IMR-90 (cell line): ENCODE measurements around the gene PPL. TPM values are rescaled to one million over a fixed set of nuclear protein-coding genes. Genes with fewer than 3 reads are reported as not detected.

Experiments
- ATAC-seq: fragments of 200-7000 bp; cut with Tn5 transposase; 2 replicates; pipeline ENCODE4 v1.9.1; 2020; ENCODE audit warnings: low read depth, mild to moderate bottlenecking, moderate library complexity
- BruUV-seq: library from RNA; stranded (reverse); fragments of 400-500 nt; replicated peaks from 2 replicates; lab custom pipeline; 2021; lab: Mats Ljungman, UMichigan
- CTCF ChIA-PET: fragments of 300-600 bp; formaldehyde crosslinking; extraction: SDS; loops from one replicate; lab custom pipeline; 2021; ENCODE audit warnings: antibody characterized with exemption; lab: Yijun Ruan, JAX
- POLR2A ChIA-PET: fragments of 300-600 bp; sonication (Branson Sonifier 250); formaldehyde crosslinking; loops from one replicate; lab custom pipeline; 2022; ENCODE audit warnings: antibody characterized with exemption; ENCODE audit not compliant: unreplicated experiment; lab: Charles Lee
- DNase-seq: peaks from one replicate; pipeline ENCODE4 v3.0.0; 2013
- H2AFZ ChIP-seq: replicated peaks from 2 replicates; pipeline ENCODE3; 2013; ENCODE audit warnings: low read length, mild to moderate bottlenecking; ENCODE audit not compliant: poor library complexity
- H2AK5ac ChIP-seq: 2 replicates; pipeline ENCODE4 v1.6.1; 2013; ENCODE audit warnings: low read depth, low read length, inconsistent platforms
- H2AK9ac ChIP-seq: replicated peaks from 2 replicates; pipeline ENCODE3; 2013; ENCODE audit warnings: mild to moderate bottlenecking, low read depth, low read length, moderate library complexity; ENCODE audit not compliant: poor library complexity
- H2BK120ac ChIP-seq: 2 replicates; pipeline ENCODE4 v1.6.1; 2013; ENCODE audit warnings: low read depth, low read length, inconsistent platforms
- H2BK15ac ChIP-seq: 3 replicates; pipeline ENCODE4 v1.6.1; 2013; ENCODE audit warnings: low read depth, low read length, inconsistent platforms
- H2BK20ac ChIP-seq: 2 replicates; pipeline ENCODE4 v1.6.1; 2013; ENCODE audit warnings: low read depth, mild to moderate bottlenecking, inconsistent platforms, low read length, moderate library complexity
- H2BK5ac ChIP-seq: 2 replicates; pipeline ENCODE4 v1.6.1; 2013; ENCODE audit warnings: mild to moderate bottlenecking, low read depth, low read length, inconsistent platforms; ENCODE audit not compliant: poor library complexity, severe bottlenecking
- H3K14ac ChIP-seq: replicated peaks from 2 replicates; pipeline ENCODE4 v1.6.1; 2013; ENCODE audit warnings: low read depth, low read length, inconsistent platforms
- H3K18ac ChIP-seq: 2 replicates; pipeline ENCODE4 v1.6.1; 2013; ENCODE audit warnings: low read depth, low read length, control low read depth
- H3K23ac ChIP-seq: 2 replicates; pipeline ENCODE4 v1.6.1; 2013; ENCODE audit warnings: low read depth, low read length, inconsistent platforms
- H3K27ac ChIP-seq: 2 replicates; pipeline ENCODE4 v1.5.1; 2013; ENCODE audit warnings: mild to moderate bottlenecking, control low read depth, low read length; ENCODE audit not compliant: insufficient read depth
- H3K27me3 ChIP-seq: 2 replicates; pipeline ENCODE4 v1.6.1; 2013; ENCODE audit warnings: low read length; ENCODE audit not compliant: control insufficient read depth, insufficient read depth
- H3K36me3 ChIP-seq: 2 replicates; pipeline ENCODE4 v1.6.1; 2013; ENCODE audit warnings: low read length, mixed read lengths; ENCODE audit not compliant: control insufficient read depth, insufficient read depth
- H3K4ac ChIP-seq: 2 replicates; pipeline ENCODE4 v1.6.1; 2013; ENCODE audit warnings: low read depth, low read length, inconsistent platforms
- H3K4me1 ChIP-seq: 2 replicates; pipeline ENCODE4 v1.6.1; 2013; ENCODE audit warnings: low read length, mixed read lengths; ENCODE audit not compliant: control insufficient read depth, insufficient read depth
- H3K4me2 ChIP-seq: 2 replicates; pipeline ENCODE4 v1.6.1; 2013; ENCODE audit warnings: low read depth, mild to moderate bottlenecking, control low read depth, low read length, moderate library complexity
- H3K4me3 ChIP-seq: 2 replicates; pipeline ENCODE4 v1.5.1; 2013; ENCODE audit warnings: low read depth, mild to moderate bottlenecking, control low read depth, low read length, moderate library complexity; ENCODE audit not compliant: insufficient read depth
- H3K56ac ChIP-seq: 2 replicates; pipeline ENCODE4 v1.6.1; 2013; ENCODE audit warnings: low read length, inconsistent platforms; ENCODE audit not compliant: insufficient read depth; ENCODE audit errors: extremely low read depth
- H3K79me1 ChIP-seq, 2 experiments: 2 replicates each; pipeline ENCODE4 v1.6.1; 2013; ENCODE audit warnings: low read length in 2 of 2, inconsistent platforms in 1 of 2, low read depth in 1 of 2
- H3K9ac ChIP-seq: 2 replicates; pipeline ENCODE4 v1.6.1; 2013; ENCODE audit warnings: low read depth, low read length, control low read depth
- H3K9me1 ChIP-seq: 2 replicates; pipeline ENCODE4 v1.6.1; 2013; ENCODE audit warnings: low read length, inconsistent platforms; ENCODE audit not compliant: insufficient read depth
- H3K9me3 ChIP-seq: 2 replicates; pipeline ENCODE4 v1.6.1; 2013; ENCODE audit warnings: low read length; ENCODE audit not compliant: control insufficient read depth, insufficient read depth
- H4K20me1 ChIP-seq: 2 replicates; pipeline ENCODE4 v1.6.1; 2013; ENCODE audit warnings: low read length, inconsistent platforms; ENCODE audit not compliant: insufficient read depth
- H4K5ac ChIP-seq: 2 replicates; pipeline ENCODE4 v1.6.1; 2013; ENCODE audit warnings: mild to moderate bottlenecking, low read depth, low read length, control low read depth
- H4K8ac ChIP-seq, 2 experiments: 2 replicates each; pipeline ENCODE4 v1.6.1; 2013; ENCODE audit warnings: low read depth in 2 of 2, low read length in 2 of 2, control low read depth in 1 of 2, inconsistent platforms in 1 of 2
- H4K91ac ChIP-seq: 2 replicates; pipeline ENCODE4 v1.6.1; 2013; ENCODE audit warnings: low read depth, low read length, inconsistent platforms; ENCODE audit not compliant: insufficient read depth
- CEBPB ChIP-seq: IDR thresholded peaks from 2 replicates; pipeline ENCODE4 v1.6.1; 2012; ENCODE audit warnings: low read depth, low read length, improper control_type of control experiment
- NFE2L2 ChIP-seq: fragments of 150-350 bp; IDR thresholded peaks from 2 replicates; pipeline ENCODE4 v1.6.1; 2016; ENCODE audit warnings: low read depth, mild to moderate bottlenecking, low read length
- RCOR1 ChIP-seq: IDR thresholded peaks from 2 replicates; pipeline ENCODE4 v1.6.1; 2012; ENCODE audit warnings: mild to moderate bottlenecking, low read length, improper control_type of control experiment; ENCODE audit not compliant: insufficient replicate concordance
- WGBS, 2 experiments: methylation state at CpG; one replicate each; pipeline versions ENCODE4 v1.1.5 to v1.1.7; 2013; ENCODE audit warnings: missing lambda C conversion rate in 2 of 2; ENCODE audit not compliant: insufficient read length in 1 of 2; ENCODE audit errors: extremely low coverage in 2 of 2; 5-methylcytosine and 5-hydroxymethylcytosine counted together
- dilution Hi-C: fragments of 300-500 bp; cut with HindIII; formaldehyde crosslinking; loops from one replicate; pipeline ENCODE4 v1.14.3; 2018; ENCODE audit warnings: low sequenced_read_pairs; ENCODE audit not compliant: unreplicated experiment
- in situ Hi-C: fragments of 300-500 bp; cut with MboI; formaldehyde crosslinking; loops from 3 replicates; pipeline ENCODE4 v1.14.3; 2019; ENCODE audit warnings: low sequenced_read_pairs, inconsistent platforms, mixed read lengths
- intact Hi-C: fragments of 100-400 bp; cut with micrococcal nuclease; formaldehyde crosslinking; loops from 2 replicates; pipeline ENCODE4 v1.10.0; 2022
- polyA plus RNA-seq, 3 experiments: library from polyadenylated mRNA; depleted of rRNA; stranded (reverse); fragments of >200 nt; gene quantifications; 2 replicates each; pipeline ENCODE4 v1.2.3, GENCODE V29; 2012; ENCODE audit warnings: low replicate concordance in 1 of 3
- total RNA-seq: library from RNA; depleted of rRNA; stranded (reverse); fragments of >200 nt; gene quantifications from 2 replicates; pipeline ENCODE4 v1.2.3, GENCODE V29; 2012
- TF ChIP-seq, protein P1 (sequence below): conservative IDR thresholded peaks from 2 replicates; pipeline ENCODE4 v1.5.1; 2012; ENCODE audit warnings: mild to moderate bottlenecking, low read depth, low read length, improper control_type of control experiment

Gene PPL
- total and polyA plus RNA-seq, 2 of the 4 experiments (the other 2 are of a cell fraction), result 0.34 to 0.36 TPM

DNA sequence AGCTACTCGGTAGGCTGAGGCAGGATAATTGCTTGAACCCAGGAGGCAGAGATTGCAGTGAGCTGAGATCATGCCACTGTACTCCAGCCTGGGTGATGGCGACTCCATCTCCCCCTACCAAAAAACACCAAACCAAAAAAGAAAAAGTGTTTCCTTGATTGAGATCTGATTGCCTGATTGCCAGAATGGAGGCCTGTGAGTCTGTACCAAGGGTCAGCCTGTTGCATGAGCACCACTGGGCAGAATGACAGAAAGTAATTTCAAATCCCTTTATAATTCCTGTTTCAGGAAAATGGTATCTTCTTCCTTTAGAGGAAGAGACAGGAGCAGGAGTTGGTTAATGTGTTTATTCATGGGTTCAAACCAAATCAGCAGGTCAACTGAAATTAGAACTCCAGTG is 81.1 kb downstream of the PPL start:
- CTCF ChIA-PET, result no interaction called here
- H2AFZ ChIP-seq, result no peak overlapping the region
- no peak overlapping the region for H2BK5ac ChIP-seq
- no peak overlapping the region for H3K4ac ChIP-seq
- H4K8ac ChIP-seq, result no peak overlapping the region
- dilution Hi-C loops, result no loop called here
- no peak overlapping the region for H4K91ac ChIP-seq
- intact Hi-C loops, result no loop called here
- no peak overlapping the region for H2BK20ac ChIP-seq
- H4K5ac ChIP-seq, result no peak overlapping the region
- H3K79me1 ChIP-seq, result peaks cover 21 to 62% of the 10 kb centered on the region in 2 experiments
- peaks cover 3% of the 10 kb centered on the region for H3K4me1 ChIP-seq
- in situ Hi-C loops, result no loop called here
- no peak for DNase-seq
- H3K9me3 ChIP-seq, result no peaks in the 10 kb centered on the region
- H3K4me2 ChIP-seq, result no peak overlapping the region
- H3K36me3 ChIP-seq, result peaks cover 46% of the 10 kb centered on the region
- ATAC-seq, result no peak
- no peak overlapping the region for H2BK15ac ChIP-seq
- no peaks in the 10 kb centered on the region for H3K27me3 ChIP-seq
- TF ChIP-seq NFE2L2 (no peak), RCOR1 (no peak), CEBPB (no peak)
- TF ChIP-seq, protein P1, sequence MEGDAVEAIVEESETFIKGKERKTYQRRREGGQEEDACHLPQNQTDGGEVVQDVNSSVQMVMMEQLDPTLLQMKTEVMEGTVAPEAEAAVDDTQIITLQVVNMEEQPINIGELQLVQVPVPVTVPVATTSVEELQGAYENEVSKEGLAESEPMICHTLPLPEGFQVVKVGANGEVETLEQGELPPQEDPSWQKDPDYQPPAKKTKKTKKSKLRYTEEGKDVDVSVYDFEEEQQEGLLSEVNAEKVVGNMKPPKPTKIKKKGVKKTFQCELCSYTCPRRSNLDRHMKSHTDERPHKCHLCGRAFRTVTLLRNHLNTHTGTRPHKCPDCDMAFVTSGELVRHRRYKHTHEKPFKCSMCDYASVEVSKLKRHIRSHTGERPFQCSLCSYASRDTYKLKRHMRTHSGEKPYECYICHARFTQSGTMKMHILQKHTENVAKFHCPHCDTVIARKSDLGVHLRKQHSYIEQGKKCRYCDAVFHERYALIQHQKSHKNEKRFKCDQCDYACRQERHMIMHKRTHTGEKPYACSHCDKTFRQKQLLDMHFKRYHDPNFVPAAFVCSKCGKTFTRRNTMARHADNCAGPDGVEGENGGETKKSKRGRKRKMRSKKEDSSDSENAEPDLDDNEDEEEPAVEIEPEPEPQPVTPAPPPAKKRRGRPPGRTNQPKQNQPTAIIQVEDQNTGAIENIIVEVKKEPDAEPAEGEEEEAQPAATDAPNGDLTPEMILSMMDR, result no peak
- H3K23ac ChIP-seq, result no peak overlapping the region
- no CpG with 5 or more reads among the region's 2 CpGs for WGBS, 2 experiments
- H3K14ac ChIP-seq, result no peak overlapping the region
- peaks cover 4% of the 10 kb centered on the region; the same call in 1 of the 2 replicates for H3K9me1 ChIP-seq
- no peak overlapping the region for H3K56ac ChIP-seq
- no peak overlapping the region for H2AK9ac ChIP-seq
- H3K4me3 ChIP-seq, result no peak overlapping the region
- H3K18ac ChIP-seq, result no peak overlapping the region
- no peak overlapping the region for H3K9ac ChIP-seq
- POLR2A ChIA-PET, result no interaction called here
- no peak overlapping the region for H2BK120ac ChIP-seq
- H2AK5ac ChIP-seq, result no peak overlapping the region
- BruUV-seq, result no TSS peak
- peaks cover 20% of the 10 kb centered on the region for H4K20me1 ChIP-seq
- H3K27ac ChIP-seq, result no peak overlapping the region
